Esophagus muscularis mucosa (tissue), 4 donors: Measurements from ENCODE around the gene MED13L.

Source experiments
- CTCF ChIP-seq, 3 experiments: fragments of 200-600 bp in 2 of 3; fragments of 450-650 bp in 1 of 3; sonication (generic) in 2 of 3; IDR thresholded peaks; one replicate each; pipeline ENCODE4 v1.5.1; 2017 to 2019; ENCODE audit warnings: antibody characterized with exemption in 3 of 3, mild to moderate bottlenecking in 2 of 3, moderate library complexity in 1 of 3
- EP300 ChIP-seq: sonication (generic); formaldehyde crosslinking; IDR thresholded peaks from one replicate; pipeline ENCODE4 v1.6.1; 2017; ENCODE audit warnings: antibody characterized with exemption
- POLR2AphosphoS5 ChIP-seq, 2 donors: sonication (generic); formaldehyde crosslinking; IDR thresholded peaks; one replicate each; pipeline ENCODE4 v1.6.1; 2017; ENCODE audit warnings: antibody characterized with exemption in 2 of 2

DNA sequence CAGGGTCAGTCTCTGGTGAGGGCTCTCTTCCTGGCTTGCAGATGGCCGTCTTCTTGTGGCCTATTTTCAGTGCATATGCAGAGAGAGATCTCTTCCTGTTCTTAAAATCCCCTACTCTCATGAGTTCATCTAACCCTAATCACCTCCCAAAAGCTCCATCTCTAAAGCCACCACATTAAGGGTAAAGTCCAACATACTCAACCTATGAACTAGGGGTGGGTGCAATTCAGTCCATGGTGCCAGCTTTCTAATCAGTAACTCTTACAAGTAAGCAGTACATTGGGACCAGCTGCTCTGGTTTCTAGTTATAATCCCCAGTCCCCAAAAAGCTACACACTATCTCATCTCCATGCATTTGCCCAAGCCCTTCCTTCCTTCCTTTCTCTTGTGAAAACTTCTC, 365.1 kb downstream of the MED13L start:
- no peak for TF ChIP-seq EP300
- TF ChIP-seq CTCF (IDR thresholded peaks at IDR 0.05) = no peak
- TF ChIP-seq POLR2AphosphoS5 (IDR thresholded peaks at IDR 0.05) = no peak
